Measurements from ENCODE around the gene TIMM8B. TPM values are rescaled to one million over a fixed set of nuclear protein-coding genes. Genes with fewer than 3 reads are reported as not detected.

Gene TIMM8B
- polyA plus RNA-seq, 2 of the 4 experiments (the other 2 are of a cell fraction): 84.5 to 85.3 TPM

DNA sequence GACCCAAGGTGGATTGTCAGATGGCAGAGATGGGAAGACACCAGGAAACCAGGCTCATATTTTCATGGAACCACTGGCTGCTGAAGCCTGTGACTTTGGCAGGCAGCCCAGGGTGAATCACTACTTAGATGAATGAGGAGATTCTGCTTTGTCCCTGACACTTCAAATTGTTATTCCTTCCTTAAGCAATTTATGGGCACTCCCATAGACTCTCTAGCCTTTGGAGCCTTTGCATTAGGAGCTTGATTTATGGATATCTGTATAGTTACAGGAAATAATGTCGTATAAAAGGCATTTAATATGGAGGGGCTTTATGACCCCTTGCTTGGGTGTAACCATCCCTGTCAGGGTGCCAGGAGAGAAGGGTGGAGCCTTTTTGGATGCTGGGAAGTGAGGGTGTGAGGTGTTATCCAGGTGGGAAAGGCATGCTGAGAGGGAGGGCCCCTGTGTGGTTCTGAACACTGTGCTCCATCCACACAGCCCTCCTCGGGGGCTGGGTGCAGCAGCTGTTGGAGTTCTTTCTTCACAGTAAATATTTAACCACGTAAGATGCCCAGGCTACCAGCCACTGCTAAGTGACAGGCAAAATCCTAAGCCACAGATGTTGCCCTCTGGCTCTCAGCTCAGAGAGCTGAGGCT, 42.0 kb upstream of the TIMM8B start:
- ATAC-seq: peak; percentile 91 to 95
- H3K4me1 ChIP-seq: peaks cover 20% of the 10 kb centered on the region
- H3K4me3 ChIP-seq: no peak overlapping the region
- CTCF ChIA-PET: interaction anchor here (1.0 to 5.7 kb wide), 3 partner anchors 15 to 47 kb away, joined by 5 to 18 read pairs (median 7); partner anchors contain the start of gene BCO2
- DNase-seq (ENCODE audit: low read depth in 1 of 2, low spot score in 1 of 2): peak; percentile 66 to 76
- H3K4me2 ChIP-seq: peak overlapping the region; percentile 80
- POLR2A ChIA-PET: interaction anchor here (0.8 to 0.9 kb wide), 2 partner anchors 25 to 31 kb away, joined by 3 read pairs; no protein-coding TSS in a partner anchor
- H3K9me3 ChIP-seq: no peaks in the 10 kb centered on the region
- FAIRE-seq: peak; percentile 91
- TF ChIP-seq POLR2A (IDR thresholded peaks at IDR 0.05; ENCODE audit: low read length) (no peak), HEYL (CRISPR knock-in tag; IDR thresholded peaks at IDR 0.05) (no peak), MAZ (IDR thresholded peaks at IDR 0.05; ENCODE audit: borderline replicate concordance, low read depth, low read length) (no peak), NFE2L2 (conservative IDR thresholded peaks at IDR 0.05; ENCODE audit: low read length) (no peak), CEBPB (IDR thresholded peaks at IDR 0.05) (peak in 1 of 2 experiments; percentile 20; a peak in 1 of 4 replicates), POLR2AphosphoS2 (conservative IDR thresholded peaks at IDR 0.05; ENCODE audit: low read length) (no peak), FOSB (CRISPR knock-in tag; IDR thresholded peaks at IDR 0.05) (no peak), RFX5 (IDR thresholded peaks at IDR 0.05) (no peak), HDAC2 (IDR thresholded peaks at IDR 0.05) (no peak), FOXS1 (CRISPR knock-in tag; IDR thresholded peaks at IDR 0.05) (no peak), CHD2 (IDR thresholded peaks at IDR 0.05; ENCODE audit: low read length, partially characterized antibody) (no peak), MYC (IDR thresholded peaks at IDR 0.05; ENCODE audit: borderline replicate concordance, low read length) (no peak), HOXB5 (CRISPR knock-in tag; IDR thresholded peaks at IDR 0.05) (no peak), GATA3 (IDR thresholded peaks at IDR 0.05; ENCODE audit: borderline replicate concordance) (0 out of 2 replicates have a peak, but pooled peaks have one; percentile 11), FOSL2 (IDR thresholded peaks at IDR 0.05) (no peak), FOSL2 (CRISPR knock-in tag; IDR thresholded peaks at IDR 0.05) (peak; percentile 49), SMC3 (IDR thresholded peaks at IDR 0.05) (no peak)
- TF ChIP-seq, protein P1, sequence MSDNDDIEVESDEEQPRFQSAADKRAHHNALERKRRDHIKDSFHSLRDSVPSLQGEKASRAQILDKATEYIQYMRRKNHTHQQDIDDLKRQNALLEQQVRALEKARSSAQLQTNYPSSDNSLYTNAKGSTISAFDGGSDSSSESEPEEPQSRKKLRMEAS (IDR thresholded peaks at IDR 0.05): no peak
- TF ChIP-seq, protein P2, sequence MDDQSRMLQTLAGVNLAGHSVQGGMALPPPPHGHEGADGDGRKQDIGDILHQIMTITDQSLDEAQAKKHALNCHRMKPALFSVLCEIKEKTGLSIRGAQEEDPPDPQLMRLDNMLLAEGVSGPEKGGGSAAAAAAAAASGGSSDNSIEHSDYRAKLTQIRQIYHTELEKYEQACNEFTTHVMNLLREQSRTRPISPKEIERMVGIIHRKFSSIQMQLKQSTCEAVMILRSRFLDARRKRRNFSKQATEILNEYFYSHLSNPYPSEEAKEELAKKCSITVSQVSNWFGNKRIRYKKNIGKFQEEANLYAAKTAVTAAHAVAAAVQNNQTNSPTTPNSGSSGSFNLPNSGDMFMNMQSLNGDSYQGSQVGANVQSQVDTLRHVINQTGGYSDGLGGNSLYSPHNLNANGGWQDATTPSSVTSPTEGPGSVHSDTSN (IDR thresholded peaks at IDR 0.05): no peak
- TF ChIP-seq, protein P3, sequence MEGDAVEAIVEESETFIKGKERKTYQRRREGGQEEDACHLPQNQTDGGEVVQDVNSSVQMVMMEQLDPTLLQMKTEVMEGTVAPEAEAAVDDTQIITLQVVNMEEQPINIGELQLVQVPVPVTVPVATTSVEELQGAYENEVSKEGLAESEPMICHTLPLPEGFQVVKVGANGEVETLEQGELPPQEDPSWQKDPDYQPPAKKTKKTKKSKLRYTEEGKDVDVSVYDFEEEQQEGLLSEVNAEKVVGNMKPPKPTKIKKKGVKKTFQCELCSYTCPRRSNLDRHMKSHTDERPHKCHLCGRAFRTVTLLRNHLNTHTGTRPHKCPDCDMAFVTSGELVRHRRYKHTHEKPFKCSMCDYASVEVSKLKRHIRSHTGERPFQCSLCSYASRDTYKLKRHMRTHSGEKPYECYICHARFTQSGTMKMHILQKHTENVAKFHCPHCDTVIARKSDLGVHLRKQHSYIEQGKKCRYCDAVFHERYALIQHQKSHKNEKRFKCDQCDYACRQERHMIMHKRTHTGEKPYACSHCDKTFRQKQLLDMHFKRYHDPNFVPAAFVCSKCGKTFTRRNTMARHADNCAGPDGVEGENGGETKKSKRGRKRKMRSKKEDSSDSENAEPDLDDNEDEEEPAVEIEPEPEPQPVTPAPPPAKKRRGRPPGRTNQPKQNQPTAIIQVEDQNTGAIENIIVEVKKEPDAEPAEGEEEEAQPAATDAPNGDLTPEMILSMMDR (IDR thresholded peaks at IDR 0.05): no peak
- TF ChIP-seq, protein P4, sequence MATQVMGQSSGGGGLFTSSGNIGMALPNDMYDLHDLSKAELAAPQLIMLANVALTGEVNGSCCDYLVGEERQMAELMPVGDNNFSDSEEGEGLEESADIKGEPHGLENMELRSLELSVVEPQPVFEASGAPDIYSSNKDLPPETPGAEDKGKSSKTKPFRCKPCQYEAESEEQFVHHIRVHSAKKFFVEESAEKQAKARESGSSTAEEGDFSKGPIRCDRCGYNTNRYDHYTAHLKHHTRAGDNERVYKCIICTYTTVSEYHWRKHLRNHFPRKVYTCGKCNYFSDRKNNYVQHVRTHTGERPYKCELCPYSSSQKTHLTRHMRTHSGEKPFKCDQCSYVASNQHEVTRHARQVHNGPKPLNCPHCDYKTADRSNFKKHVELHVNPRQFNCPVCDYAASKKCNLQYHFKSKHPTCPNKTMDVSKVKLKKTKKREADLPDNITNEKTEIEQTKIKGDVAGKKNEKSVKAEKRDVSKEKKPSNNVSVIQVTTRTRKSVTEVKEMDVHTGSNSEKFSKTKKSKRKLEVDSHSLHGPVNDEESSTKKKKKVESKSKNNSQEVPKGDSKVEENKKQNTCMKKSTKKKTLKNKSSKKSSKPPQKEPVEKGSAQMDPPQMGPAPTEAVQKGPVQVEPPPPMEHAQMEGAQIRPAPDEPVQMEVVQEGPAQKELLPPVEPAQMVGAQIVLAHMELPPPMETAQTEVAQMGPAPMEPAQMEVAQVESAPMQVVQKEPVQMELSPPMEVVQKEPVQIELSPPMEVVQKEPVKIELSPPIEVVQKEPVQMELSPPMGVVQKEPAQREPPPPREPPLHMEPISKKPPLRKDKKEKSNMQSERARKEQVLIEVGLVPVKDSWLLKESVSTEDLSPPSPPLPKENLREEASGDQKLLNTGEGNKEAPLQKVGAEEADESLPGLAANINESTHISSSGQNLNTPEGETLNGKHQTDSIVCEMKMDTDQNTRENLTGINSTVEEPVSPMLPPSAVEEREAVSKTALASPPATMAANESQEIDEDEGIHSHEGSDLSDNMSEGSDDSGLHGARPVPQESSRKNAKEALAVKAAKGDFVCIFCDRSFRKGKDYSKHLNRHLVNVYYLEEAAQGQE (IDR thresholded peaks at IDR 0.05): no peak
- peak overlapping the region; percentile 62 to 69 for H3K27ac ChIP-seq
- 6% methylated on average over 3 of the region's 3 CpGs for WGBS (ENCODE audit: missing lambda C conversion rate)

DNA sequence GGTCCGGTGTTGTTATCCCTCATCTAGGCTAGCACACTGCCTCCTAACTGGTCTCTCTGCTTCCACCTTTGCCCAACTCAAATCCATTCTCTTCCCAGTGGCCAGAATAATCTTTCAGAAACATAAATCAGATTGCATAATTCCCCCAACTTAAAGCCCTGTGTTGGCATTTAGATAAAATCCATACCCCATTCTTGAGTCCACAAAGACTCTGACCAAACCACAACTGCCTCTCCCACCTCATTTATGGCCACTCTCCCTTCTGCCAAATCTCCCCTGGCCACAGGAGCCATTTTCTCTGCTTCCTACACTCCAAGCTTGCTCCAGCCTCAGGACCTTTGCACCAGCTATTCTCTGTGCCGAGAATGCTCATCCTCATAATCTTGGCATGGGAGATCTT, 40.5 kb upstream of the TIMM8B start:
- Histone ChIP-seq H3K27ac (no peak overlapping the region), H3K4me2 (no peak overlapping the region), H3K4me1 (peaks cover 20% of the 10 kb centered on the region), H3K4me3 (no peak overlapping the region), H3K9me3 (no peaks in the 10 kb centered on the region)
- ATAC-seq: no peak
- ChIA-PET CTCF (interaction anchor here (2.7 to 5.7 kb wide), 2 partner anchors 14 to 49 kb away, joined by 7 to 18 read pairs; partner anchors contain the start of gene BCO2), POLR2A (no interaction called here)
- FAIRE-seq: no peak
- DNase-seq (ENCODE audit: low read depth in 1 of 2, low spot score in 1 of 2): no peak
- 97% methylated on average over 2 of the region's 2 CpGs for WGBS (ENCODE audit: missing lambda C conversion rate)
- no peak for TF ChIP-seq MAFK (IDR thresholded peaks at IDR 0.05; ENCODE audit: partially characterized antibody)
- TF ChIP-seq, protein P5, sequence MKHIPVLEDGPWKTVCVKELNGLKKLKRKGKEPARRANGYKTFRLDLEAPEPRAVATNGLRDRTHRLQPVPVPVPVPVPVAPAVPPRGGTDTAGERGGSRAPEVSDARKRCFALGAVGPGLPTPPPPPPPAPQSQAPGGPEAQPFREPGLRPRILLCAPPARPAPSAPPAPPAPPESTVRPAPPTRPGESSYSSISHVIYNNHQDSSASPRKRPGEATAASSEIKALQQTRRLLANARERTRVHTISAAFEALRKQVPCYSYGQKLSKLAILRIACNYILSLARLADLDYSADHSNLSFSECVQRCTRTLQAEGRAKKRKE (CRISPR knock-in tag; IDR thresholded peaks at IDR 0.05; ENCODE audit: low read depth): no peak
- TF ChIP-seq RARB (CRISPR knock-in tag; IDR thresholded peaks at IDR 0.05): no peak
- TF ChIP-seq, protein P6, sequence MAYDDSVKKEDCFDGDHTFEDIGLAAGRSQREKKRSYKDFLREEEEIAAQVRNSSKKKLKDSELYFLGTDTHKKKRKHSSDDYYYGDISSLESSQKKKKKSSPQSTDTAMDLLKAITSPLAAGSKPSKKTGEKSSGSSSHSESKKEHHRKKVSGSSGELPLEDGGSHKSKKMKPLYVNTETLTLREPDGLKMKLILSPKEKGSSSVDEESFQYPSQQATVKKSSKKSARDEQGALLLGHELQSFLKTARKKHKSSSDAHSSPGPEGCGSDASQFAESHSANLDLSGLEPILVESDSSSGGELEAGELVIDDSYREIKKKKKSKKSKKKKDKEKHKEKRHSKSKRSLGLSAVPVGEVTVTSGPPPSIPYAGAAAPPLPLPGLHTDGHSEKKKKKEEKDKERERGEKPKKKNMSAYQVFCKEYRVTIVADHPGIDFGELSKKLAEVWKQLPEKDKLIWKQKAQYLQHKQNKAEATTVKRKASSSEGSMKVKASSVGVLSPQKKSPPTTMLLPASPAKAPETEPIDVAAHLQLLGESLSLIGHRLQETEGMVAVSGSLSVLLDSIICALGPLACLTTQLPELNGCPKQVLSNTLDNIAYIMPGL (CRISPR knock-in tag; IDR thresholded peaks at IDR 0.05; ENCODE audit: borderline replicate concordance): no peak
- no peak for TF ChIP-seq ZFP36 (IDR thresholded peaks at IDR 0.05; ENCODE audit: borderline replicate concordance, partially characterized antibody)
- TF ChIP-seq FOXS1 (CRISPR knock-in tag; IDR thresholded peaks at IDR 0.05): no peak
- no peak for TF ChIP-seq RFX5 (IDR thresholded peaks at IDR 0.05)
- TF ChIP-seq, protein P7, sequence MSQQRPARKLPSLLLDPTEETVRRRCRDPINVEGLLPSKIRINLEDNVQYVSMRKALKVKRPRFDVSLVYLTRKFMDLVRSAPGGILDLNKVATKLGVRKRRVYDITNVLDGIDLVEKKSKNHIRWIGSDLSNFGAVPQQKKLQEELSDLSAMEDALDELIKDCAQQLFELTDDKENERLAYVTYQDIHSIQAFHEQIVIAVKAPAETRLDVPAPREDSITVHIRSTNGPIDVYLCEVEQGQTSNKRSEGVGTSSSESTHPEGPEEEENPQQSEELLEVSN (IDR thresholded peaks at IDR 0.05; ENCODE audit: borderline replicate concordance, low read depth): no peak
- TF ChIP-seq HEYL (CRISPR knock-in tag; IDR thresholded peaks at IDR 0.05): no peak
- no peak for TF ChIP-seq HOXB13 (CRISPR knock-in tag; IDR thresholded peaks at IDR 0.05; ENCODE audit: low read depth)
